SKM-1 treated with dmso at 0.1 percent for 144 hours (cell line): ENCODE measurements around the gene LYZL2.
A peak's percentile ranks its signal among the peaks of the same experiment; 100 is the strongest.
"Not testable (repeated sequence)": the region's sequence is repeated elsewhere in the genome, so short reads cannot be mapped to it uniquely, and the experiment has no call there.

Experiments used
- DNase-seq: peaks from one replicate; lab custom pipeline; 2025; ENCODE audit not compliant: unreplicated experiment; lab: John Stamatoyannopoulos, UW

Gene LYZL2

GRCh38 chr10:30596013-30596412 lies 33.5 kb downstream of the LYZL2 start:
- DNase-seq, result no peak

- no peak for DNase-seq
These were observed 35.5 kb downstream of the LYZL2 start for GRCh38 chr10:30594077-30594476.

- DNase-seq, result not testable (repeated sequence)
These were observed 36.8 kb downstream of the LYZL2 start for GRCh38 chr10:30592770-30593169.

GRCh38 chr10:30591249-30591670 lies 38.3 kb downstream of the LYZL2 start:
- peak; percentile 13 for DNase-seq

GRCh38 chr10:30589441-30589840 lies 40.1 kb downstream of the LYZL2 start:
- DNase-seq, result no peak

- DNase-seq, result peak; percentile 58
These were observed 42.0 kb downstream of the LYZL2 start for GRCh38 chr10:30587522-30588031.

- no peak for DNase-seq
These were observed 42.7 kb downstream of the LYZL2 start for GRCh38 chr10:30586828-30587227.

- DNase-seq, result no peak
These were observed 45.7 kb downstream of the LYZL2 start for GRCh38 chr10:30583778-30584415.

GRCh38 chr10:30581779-30582380 lies 47.7 kb downstream of the LYZL2 start:
- peak; percentile 6 for DNase-seq

GRCh38 chr10:30580676-30581075 lies 48.9 kb downstream of the LYZL2 start:
- no peak for DNase-seq

GRCh38 chr10:30580241-30580640 lies 49.3 kb downstream of the LYZL2 start:
- DNase-seq, result no peak

GRCh38 chr10:30579574-30579973 lies 50.0 kb downstream of the LYZL2 start:
- no peak for DNase-seq

GRCh38 chr10:30577048-30577447 lies 52.5 kb downstream of the LYZL2 start:
- DNase-seq, result no peak

GRCh38 chr10:30576641-30577040 lies 52.9 kb downstream of the LYZL2 start:
- DNase-seq, result no peak

- no peak for DNase-seq
These were observed 55.1 kb downstream of the LYZL2 start for GRCh38 chr10:30574432-30574796.

- DNase-seq, result no peak
These were observed 55.7 kb downstream of the LYZL2 start for GRCh38 chr10:30573721-30574431.

GRCh38 chr10:30565449-30565848 lies 64.1 kb downstream of the LYZL2 start:
- no peak for DNase-seq

- DNase-seq, result no peak
These were observed 66.8 kb downstream of the LYZL2 start for GRCh38 chr10:30562787-30563186.
